ENCODE data around the gene DUOX2.
A peak's percentile ranks its signal among the peaks of the same experiment; 100 is the strongest.

DUOX2 gene

GRCh38 chr15:45114076-45114750, at the start of gene DUOX2, which contains the start of gene DUOXA2:
TSS of gene DUOX2 (minus strand) at chr15:45114172. CDS start at chr15:45113411, 761 bp downstream.
TSS of gene DUOXA2 (plus strand) at chr15:45114326. CDS start at chr15:45114606, 280 bp downstream.
- no peak for DNase-seq (ENCODE audit: low read depth)

GRCh38 chr15:45163508-45163856, 49.5 kb upstream of the DUOX2 start:
- no peak for DNase-seq (ENCODE audit: low read depth)

GRCh38 chr15:45162771-45163507, 49.0 kb upstream of the DUOX2 start:
- DNase-seq (ENCODE audit: low read depth): peak; percentile 47

GRCh38 chr15:45161666-45162065, 47.7 kb upstream of the DUOX2 start:
- DNase-seq (ENCODE audit: low read depth): no peak

GRCh38 chr15:45157974-45158373, 44.0 kb upstream of the DUOX2 start:
- DNase-seq (ENCODE audit: low read depth): peak; percentile 43

- DNase-seq (ENCODE audit: low read depth): no peak
These were observed 42.9 kb upstream of the DUOX2 start for GRCh38 chr15:45156744-45157455.

- no peak for DNase-seq (ENCODE audit: low read depth)
These were observed 41.8 kb upstream of the DUOX2 start for GRCh38 chr15:45155739-45156138.

GRCh38 chr15:45151998-45152828, 38.2 kb upstream of the DUOX2 start:
- no peak for DNase-seq (ENCODE audit: low read depth)

GRCh38 chr15:45150997-45151396, 37.0 kb upstream of the DUOX2 start:
- DNase-seq (ENCODE audit: low read depth): no peak

- DNase-seq (ENCODE audit: low read depth): no peak
These were observed 36.5 kb upstream of the DUOX2 start for GRCh38 chr15:45150481-45150880.

- DNase-seq (ENCODE audit: low read depth): no peak
These were observed 35.1 kb upstream of the DUOX2 start for GRCh38 chr15:45149060-45149459.

- no peak for DNase-seq (ENCODE audit: low read depth)
These were observed 34.4 kb upstream of the DUOX2 start for GRCh38 chr15:45148076-45149059.

- no peak for DNase-seq (ENCODE audit: low read depth)
These were observed 33.6 kb upstream of the DUOX2 start for GRCh38 chr15:45147606-45148005.

- no peak for DNase-seq (ENCODE audit: low read depth)
These were observed 32.4 kb upstream of the DUOX2 start for GRCh38 chr15:45146405-45146804.

GRCh38 chr15:45144775-45145174, 30.8 kb upstream of the DUOX2 start:
- DNase-seq (ENCODE audit: low read depth): no peak

- DNase-seq (ENCODE audit: low read depth): no peak
These were observed 30.0 kb upstream of the DUOX2 start for GRCh38 chr15:45143946-45144345.

- DNase-seq (ENCODE audit: low read depth): no peak
These were observed 29.1 kb upstream of the DUOX2 start for GRCh38 chr15:45143056-45143455.

- no peak for DNase-seq (ENCODE audit: low read depth)
These were observed 27.4 kb upstream of the DUOX2 start for GRCh38 chr15:45141386-45141785.

GRCh38 chr15:45140557-45141250, 26.7 kb upstream of the DUOX2 start:
- DNase-seq (ENCODE audit: low read depth): no peak

- no peak for DNase-seq (ENCODE audit: low read depth)
These were observed 25.8 kb upstream of the DUOX2 start for GRCh38 chr15:45139770-45140169.

Measured in non-pigmented ciliary epithelial cell (primary cell).